Neural progenitor cell (in vitro differentiated cells): Measurements from ENCODE around the gene CSRNP3. TPM values are rescaled to one million over a fixed set of nuclear protein-coding genes. Genes with fewer than 3 reads are reported as not detected.
A peak's percentile ranks its signal among the peaks of the same experiment; 100 is the strongest.

Source experiments
- DNase-seq: peaks from one replicate; pipeline ENCODE4 v3.0.0-alpha.2; 2016; ENCODE audit warnings: low spot score
- H2AFZ ChIP-seq: fragments of 200-600 bp; sonication (generic); replicated peaks from 2 replicates; pipeline ENCODE4 v1.6.1; 2016; ENCODE audit warnings: antibody characterized with exemption
- H3F3A ChIP-seq: fragments of 200-600 bp; sonication (generic); 2 replicates; pipeline ENCODE4 v1.6.1; 2016; ENCODE audit warnings: antibody characterized with exemption, low read depth
- H3K27ac ChIP-seq: fragments of 200-600 bp; sonication (generic); 2 replicates; pipeline ENCODE4 v1.5.1; 2016; ENCODE audit warnings: mild to moderate bottlenecking
- H3K27me3 ChIP-seq: fragments of 200-600 bp; sonication (generic); 2 replicates; pipeline ENCODE4 v1.6.1; 2016; ENCODE audit warnings: mild to moderate bottlenecking, moderate library complexity
- H3K36me3 ChIP-seq: fragments of 200-600 bp; sonication (generic); 2 replicates; pipeline ENCODE4 v1.5.1; 2016
- H3K4me1 ChIP-seq: fragments of 200-600 bp; sonication (generic); 2 replicates; pipeline ENCODE4 v1.6.1; 2016; ENCODE audit warnings: mixed run types
- H3K4me2 ChIP-seq: fragments of 200-600 bp; sonication (generic); 2 replicates; pipeline ENCODE4 v1.6.1; 2016
- H3K4me3 ChIP-seq: fragments of 200-600 bp; sonication (generic); 2 replicates; pipeline ENCODE4 v1.5.1; 2016
- H3K79me2 ChIP-seq: fragments of 200-600 bp; sonication (generic); 2 replicates; pipeline ENCODE4 v1.6.1; 2016; ENCODE audit warnings: low read depth
- H3K9ac ChIP-seq: fragments of 200-600 bp; sonication (generic); 2 replicates; pipeline ENCODE4 v1.6.1; 2016
- H3K9me3 ChIP-seq: fragments of 200-600 bp; sonication (generic); 2 replicates; pipeline ENCODE4 v1.5.1; 2016; ENCODE audit warnings: low read depth
- H4K20me1 ChIP-seq: fragments of 200-600 bp; sonication (generic); 2 replicates; pipeline ENCODE4 v1.6.1; 2016; ENCODE audit warnings: low read depth
- H3K27ac Mint-ChIP-seq: 3 replicates; pipeline ENCODE4 v1.8.0; 2021; ENCODE audit warnings: mixed read lengths
- H3K27me3 Mint-ChIP-seq: 2 replicates; pipeline ENCODE4 v1.8.0; 2022; ENCODE audit warnings: low read depth, mild to moderate bottlenecking, inconsistent platforms, moderate library complexity, mixed read lengths; ENCODE audit not compliant: insufficient read depth
- H3K36me3 Mint-ChIP-seq: 3 replicates; pipeline ENCODE4 v1.8.0; 2021; ENCODE audit warnings: mixed read lengths
- H3K4me1 Mint-ChIP-seq: 3 replicates; pipeline ENCODE4 v1.8.0; 2021; ENCODE audit warnings: mixed read lengths
- H3K4me3 Mint-ChIP-seq: 3 replicates; pipeline ENCODE4 v1.8.0; 2021; ENCODE audit warnings: mild to moderate bottlenecking, moderate library complexity, mixed read lengths
- H3K9me3 Mint-ChIP-seq: 3 replicates; pipeline ENCODE4 v1.8.0; 2020; ENCODE audit warnings: mixed read lengths
- EZH2 ChIP-seq: fragments of 200-600 bp; sonication (generic); IDR thresholded peaks from 2 replicates; pipeline ENCODE4 v1.6.1; 2017; ENCODE audit warnings: antibody characterized with exemption, mild to moderate bottlenecking, moderate library complexity
- EZH2phosphoT487 ChIP-seq: fragments of 200-600 bp; sonication (generic); IDR thresholded peaks from 2 replicates; pipeline ENCODE4 v1.6.1; 2017; ENCODE audit warnings: antibody characterized with exemption
- total RNA-seq: library from RNA; depleted of rRNA; stranded (reverse); fragments of >200 nt; gene quantifications from 2 replicates; pipeline ENCODE4 v1.2.3, GENCODE V29; 2015; ENCODE audit warnings: low replicate concordance
- TF ChIP-seq, protein P1 (sequence below): fragments of 200-600 bp; sonication (generic); IDR thresholded peaks from 2 replicates; pipeline ENCODE4 v1.5.1; 2017; ENCODE audit warnings: antibody characterized with exemption, mild to moderate bottlenecking

CSRNP3 gene
- total RNA-seq, 1 donor from 2014 or later: 16.9 TPM

DNA sequence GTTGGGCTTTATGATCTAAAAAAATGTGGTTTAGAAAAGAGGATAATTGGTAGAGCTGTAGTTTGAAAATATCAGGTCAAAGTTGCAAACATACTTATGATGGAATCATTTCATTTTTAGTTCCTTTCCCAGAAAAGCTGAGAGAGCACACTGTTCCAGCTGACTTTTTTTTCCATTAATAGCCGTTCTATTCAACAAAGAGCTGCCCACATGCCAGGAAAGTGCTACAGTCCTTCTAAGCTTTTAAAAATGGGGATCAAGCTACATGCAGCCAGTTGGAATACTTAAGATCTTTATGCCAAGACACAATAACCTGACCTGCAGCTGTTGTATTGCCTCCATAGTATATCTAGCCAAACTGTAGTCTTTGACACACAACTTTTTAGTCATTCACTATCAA is 213.0 kb downstream of the CSRNP3 start:
- Mint-ChIP-seq H3K4me3 (no peak overlapping the region), H3K27ac (peak overlapping the region; percentile 21), H3K36me3 (peaks cover 51% of the 10 kb centered on the region), H3K4me1 (peaks cover 42% of the 10 kb centered on the region), H3K9me3 (no peaks in the 10 kb centered on the region), H3K27me3 (no peaks in the 10 kb centered on the region)
- peak overlapping the region; percentile 15 for H3K4me2 ChIP-seq
- H3K4me3 ChIP-seq: no peak overlapping the region
- no peak overlapping the region for H2AFZ ChIP-seq
- no peaks in the 10 kb centered on the region for H3K9me3 ChIP-seq
- DNase-seq: peak; percentile 22
- H3K27ac ChIP-seq: no peak overlapping the region
- no peaks in the 10 kb centered on the region for H3K27me3 ChIP-seq
- TF ChIP-seq EZH2 (no peak), EZH2phosphoT487 (no peak)
- TF ChIP-seq, protein P1, sequence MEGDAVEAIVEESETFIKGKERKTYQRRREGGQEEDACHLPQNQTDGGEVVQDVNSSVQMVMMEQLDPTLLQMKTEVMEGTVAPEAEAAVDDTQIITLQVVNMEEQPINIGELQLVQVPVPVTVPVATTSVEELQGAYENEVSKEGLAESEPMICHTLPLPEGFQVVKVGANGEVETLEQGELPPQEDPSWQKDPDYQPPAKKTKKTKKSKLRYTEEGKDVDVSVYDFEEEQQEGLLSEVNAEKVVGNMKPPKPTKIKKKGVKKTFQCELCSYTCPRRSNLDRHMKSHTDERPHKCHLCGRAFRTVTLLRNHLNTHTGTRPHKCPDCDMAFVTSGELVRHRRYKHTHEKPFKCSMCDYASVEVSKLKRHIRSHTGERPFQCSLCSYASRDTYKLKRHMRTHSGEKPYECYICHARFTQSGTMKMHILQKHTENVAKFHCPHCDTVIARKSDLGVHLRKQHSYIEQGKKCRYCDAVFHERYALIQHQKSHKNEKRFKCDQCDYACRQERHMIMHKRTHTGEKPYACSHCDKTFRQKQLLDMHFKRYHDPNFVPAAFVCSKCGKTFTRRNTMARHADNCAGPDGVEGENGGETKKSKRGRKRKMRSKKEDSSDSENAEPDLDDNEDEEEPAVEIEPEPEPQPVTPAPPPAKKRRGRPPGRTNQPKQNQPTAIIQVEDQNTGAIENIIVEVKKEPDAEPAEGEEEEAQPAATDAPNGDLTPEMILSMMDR: no peak
- peaks cover 4% of the 10 kb centered on the region for H3F3A ChIP-seq
- H3K36me3 ChIP-seq: no peaks in the 10 kb centered on the region
- no peaks in the 10 kb centered on the region for H4K20me1 ChIP-seq
- H3K4me1 ChIP-seq: peaks cover 24% of the 10 kb centered on the region
- no peak overlapping the region for H3K9ac ChIP-seq
- no peaks in the 10 kb centered on the region for H3K79me2 ChIP-seq

DNA sequence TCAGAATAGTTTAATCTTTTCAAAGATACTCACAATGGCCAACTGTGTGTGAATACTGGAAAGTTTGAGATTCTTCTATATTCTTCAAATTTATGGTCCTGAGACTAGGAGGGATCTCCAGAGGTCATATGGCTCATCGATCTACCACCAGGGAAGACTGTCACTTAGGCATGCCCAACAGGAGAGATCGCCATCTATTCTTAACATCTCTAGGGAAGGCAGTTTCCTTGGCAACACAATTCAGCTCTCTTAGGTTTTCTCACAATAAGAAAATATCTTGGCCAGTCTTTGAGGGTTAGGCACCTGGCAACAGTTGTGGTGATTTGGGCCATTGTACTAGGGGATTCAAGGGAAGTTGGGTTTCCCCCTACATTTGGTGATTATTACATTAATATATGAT is 217.3 kb downstream of the CSRNP3 start:
- Mint-ChIP-seq H3K36me3 (peaks cover 24% of the 10 kb centered on the region), H3K27ac (peak overlapping the region; percentile 96)
- peaks cover 43% of the 10 kb centered on the region for H3K4me1 ChIP-seq

DNA sequence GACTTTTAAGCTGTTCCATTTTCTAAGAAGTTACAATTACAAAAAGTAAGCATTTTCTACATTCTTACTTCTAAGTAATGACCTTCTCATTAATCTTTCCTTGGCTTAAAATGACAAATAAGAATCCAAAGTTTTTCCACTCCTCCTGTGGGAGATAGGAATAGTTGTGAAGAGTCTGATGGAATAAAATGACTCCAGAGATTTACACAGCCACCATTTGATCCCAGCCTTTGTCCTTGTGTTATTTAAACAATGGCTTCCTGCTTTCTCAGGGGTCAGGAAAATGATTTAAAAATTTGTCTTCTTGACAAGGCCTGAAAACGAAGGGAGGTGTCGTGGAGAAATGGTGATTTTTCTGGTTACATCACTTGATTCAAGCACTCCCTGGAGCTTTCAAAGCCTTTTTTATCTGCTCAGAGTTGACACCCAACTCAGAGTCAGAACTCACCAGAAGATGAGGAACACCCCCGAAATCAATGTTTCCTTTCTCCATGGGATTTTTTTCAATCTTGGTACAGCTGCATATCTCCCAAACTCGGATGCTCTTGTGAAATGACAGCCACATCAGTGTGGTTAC is 218.0 kb downstream of the CSRNP3 start:
- Mint-ChIP-seq H3K27ac (peak overlapping the region; percentile 96), H3K4me1 (peaks cover 40% of the 10 kb centered on the region), H3K27me3 (peaks cover 2% of the 10 kb centered on the region), H3K9me3 (no peaks in the 10 kb centered on the region), H3K4me3 (no peak overlapping the region), H3K36me3 (peaks cover 23% of the 10 kb centered on the region)
- Histone ChIP-seq H4K20me1 (no peaks in the 10 kb centered on the region), H3K27ac (no peak overlapping the region), H3F3A (peaks cover 14% of the 10 kb centered on the region), H3K4me2 (no peak overlapping the region), H2AFZ (no peak overlapping the region), H3K9me3 (no peaks in the 10 kb centered on the region), H3K27me3 (no peaks in the 10 kb centered on the region), H3K9ac (no peak overlapping the region), H3K79me2 (no peaks in the 10 kb centered on the region), H3K36me3 (no peaks in the 10 kb centered on the region), H3K4me3 (no peak overlapping the region), H3K4me1 (peaks cover 41% of the 10 kb centered on the region)
- DNase-seq: no peak
- no peak for TF ChIP-seq EZH2phosphoT487
- TF ChIP-seq EZH2: no peak
- TF ChIP-seq, protein P1: no peak

More for the DNA sequence above, 217.3 kb downstream of the CSRNP3 start:
- no peak overlapping the region for H3K4me2 ChIP-seq
- H3F3A ChIP-seq: peaks cover 17% of the 10 kb centered on the region
- no peaks in the 10 kb centered on the region for H4K20me1 ChIP-seq
- no peaks in the 10 kb centered on the region for H3K27me3 ChIP-seq
- peaks cover 1% of the 10 kb centered on the region for H3K27me3 Mint-ChIP-seq
- no peaks in the 10 kb centered on the region for H3K9me3 Mint-ChIP-seq
- no peak overlapping the region for H3K9ac ChIP-seq
- DNase-seq: no peak
- peak overlapping the region; percentile 31 for H3K4me3 Mint-ChIP-seq
- no peak overlapping the region for H3K4me3 ChIP-seq
- peaks cover 47% of the 10 kb centered on the region for H3K4me1 Mint-ChIP-seq
- TF ChIP-seq EZH2phosphoT487: no peak
- TF ChIP-seq EZH2: no peak
- TF ChIP-seq, protein P1: no peak
- H3K79me2 ChIP-seq: no peaks in the 10 kb centered on the region
- H2AFZ ChIP-seq: no peak overlapping the region
- H3K27ac ChIP-seq: no peak overlapping the region
- H3K36me3 ChIP-seq: no peaks in the 10 kb centered on the region
- H3K9me3 ChIP-seq: no peaks in the 10 kb centered on the region
